HG03432 (cell line): ENCODE results near the gene LTC4S.

Experiments used
- ATAC-seq: cut with Tn5 transposase; IDR thresholded peaks from one replicate; pipeline ENCODE4 v1.9.1; 2021; ENCODE audit warnings: mild to moderate bottlenecking, moderate library complexity; ENCODE audit not compliant: unreplicated experiment

LTC4S gene

DNA sequence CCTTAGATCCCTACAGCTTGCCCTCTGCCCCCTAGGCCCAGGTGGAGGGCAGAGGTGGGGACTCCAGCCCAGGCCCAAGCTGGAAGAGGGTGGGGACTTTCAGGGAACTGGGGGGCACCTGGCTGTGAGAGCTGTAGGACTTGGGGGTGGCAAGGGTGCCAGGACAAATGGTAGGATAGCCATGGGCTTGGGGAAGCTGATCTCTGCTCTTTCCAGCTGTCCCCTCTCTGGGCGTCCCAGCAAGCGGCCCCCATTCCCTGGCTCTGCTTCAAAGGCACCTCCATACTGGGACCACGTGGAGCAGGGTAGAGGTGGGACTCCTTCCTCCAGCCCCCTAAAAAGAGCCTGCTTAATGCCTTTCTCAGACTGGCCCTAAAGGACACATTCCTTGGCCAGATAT, 385 bp downstream of the LTC4S start:
- ATAC-seq, result no peak

DNA sequence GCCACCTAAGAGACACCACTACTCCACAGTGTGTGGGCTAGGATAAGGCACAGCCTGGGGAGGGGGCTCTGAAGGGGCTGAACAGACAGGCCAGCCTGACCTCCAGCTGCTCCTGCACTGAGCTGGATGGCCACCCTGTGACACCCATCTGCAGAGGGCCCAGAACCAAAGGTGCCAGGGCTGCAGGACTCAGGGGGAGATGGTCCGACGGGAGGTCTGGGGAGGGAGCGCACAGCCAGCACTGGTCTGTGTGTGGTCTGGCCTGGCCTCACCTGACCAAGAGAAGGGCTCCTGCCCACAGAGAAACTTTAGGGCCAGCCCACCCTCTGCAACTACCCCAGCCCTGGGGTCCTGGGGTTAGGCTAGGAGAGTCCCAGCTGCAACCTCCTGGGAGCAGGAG, 789 bp downstream of the LTC4S start:
- ATAC-seq, result no peak

DNA sequence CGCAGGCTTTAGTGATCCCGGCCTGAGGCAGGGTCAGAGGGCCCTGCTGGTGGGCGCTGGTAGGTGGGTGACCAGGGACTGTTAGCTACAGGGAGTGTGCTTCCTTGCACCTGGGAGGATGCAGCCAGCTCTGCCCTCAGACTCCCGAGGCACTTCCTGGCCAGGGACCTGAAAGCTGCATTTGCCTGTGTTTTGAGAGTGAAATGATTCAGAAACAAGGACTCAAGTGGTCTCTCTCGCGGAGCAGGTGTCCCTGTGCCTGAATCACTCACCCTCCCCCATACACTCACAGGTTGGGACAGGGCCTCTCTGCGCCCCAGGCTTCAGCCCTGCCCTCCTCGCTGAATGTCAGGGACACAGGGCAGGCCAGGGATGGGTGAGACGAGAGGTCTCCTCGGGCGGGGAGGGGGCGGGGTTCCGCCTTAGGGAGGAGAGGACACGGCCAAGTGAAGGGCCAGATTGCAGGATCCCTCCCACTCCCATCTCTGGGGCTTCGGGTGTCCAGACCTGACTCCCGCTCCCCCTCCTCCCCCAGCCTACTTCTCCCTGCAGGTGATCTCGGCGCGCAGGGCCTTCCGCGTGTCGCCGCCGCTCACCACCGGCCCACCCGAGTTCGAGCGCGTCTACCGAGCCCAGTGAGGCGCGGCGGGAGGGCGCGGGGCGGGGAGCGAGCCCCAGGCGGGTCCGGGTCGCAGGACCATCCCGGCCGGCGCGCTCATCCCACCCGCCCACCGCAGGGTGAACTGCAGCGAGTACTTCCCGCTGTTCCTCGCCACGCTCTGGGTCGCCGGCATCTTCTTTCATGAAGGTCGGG, 1.5 kb downstream of the LTC4S start:
- no peak for ATAC-seq

DNA sequence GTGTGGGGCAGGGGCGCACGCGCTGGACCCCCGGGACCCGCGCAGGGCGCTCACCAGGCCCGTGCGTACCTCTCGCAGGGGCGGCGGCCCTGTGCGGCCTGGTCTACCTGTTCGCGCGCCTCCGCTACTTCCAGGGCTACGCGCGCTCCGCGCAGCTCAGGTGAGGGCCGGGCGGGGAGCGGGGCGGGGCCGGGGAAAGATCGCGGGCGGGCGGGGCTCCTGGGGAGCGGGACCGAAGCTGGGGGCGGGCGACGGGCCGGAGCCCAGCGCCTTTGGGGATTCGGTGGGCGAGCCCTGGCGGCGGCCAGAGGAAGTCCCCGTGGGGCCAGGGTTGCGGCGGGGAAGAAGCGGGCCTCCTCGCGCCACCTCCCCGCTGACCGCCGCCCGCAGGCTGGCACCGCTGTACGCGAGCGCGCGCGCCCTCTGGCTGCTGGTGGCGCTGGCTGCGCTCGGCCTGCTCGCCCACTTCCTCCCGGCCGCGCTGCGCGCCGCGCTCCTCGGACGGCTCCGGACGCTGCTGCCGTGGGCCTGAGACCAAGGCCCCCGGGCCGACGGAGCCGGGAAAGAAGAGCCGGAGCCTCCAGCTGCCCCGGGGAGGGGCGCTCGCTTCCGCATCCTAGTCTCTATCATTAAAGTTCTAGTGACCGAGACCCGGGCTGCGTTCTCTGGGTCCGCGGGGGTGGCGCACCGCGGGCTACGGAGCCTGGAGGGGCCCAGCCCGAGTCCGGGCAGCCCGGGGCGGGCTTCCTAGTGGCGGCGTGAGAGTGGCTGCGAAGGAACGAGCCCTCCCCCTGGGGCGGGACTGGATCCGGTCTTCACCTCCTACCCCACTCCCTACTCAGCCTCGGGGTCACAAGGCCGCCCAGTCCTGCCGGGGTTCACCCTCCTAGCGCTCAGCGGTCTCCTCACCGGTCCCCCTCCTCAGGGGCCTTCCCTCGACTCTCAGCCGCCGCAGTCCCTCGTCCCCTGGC, 2.4 kb downstream of the LTC4S start:
- peak; percentile 80 for ATAC-seq

DNA sequence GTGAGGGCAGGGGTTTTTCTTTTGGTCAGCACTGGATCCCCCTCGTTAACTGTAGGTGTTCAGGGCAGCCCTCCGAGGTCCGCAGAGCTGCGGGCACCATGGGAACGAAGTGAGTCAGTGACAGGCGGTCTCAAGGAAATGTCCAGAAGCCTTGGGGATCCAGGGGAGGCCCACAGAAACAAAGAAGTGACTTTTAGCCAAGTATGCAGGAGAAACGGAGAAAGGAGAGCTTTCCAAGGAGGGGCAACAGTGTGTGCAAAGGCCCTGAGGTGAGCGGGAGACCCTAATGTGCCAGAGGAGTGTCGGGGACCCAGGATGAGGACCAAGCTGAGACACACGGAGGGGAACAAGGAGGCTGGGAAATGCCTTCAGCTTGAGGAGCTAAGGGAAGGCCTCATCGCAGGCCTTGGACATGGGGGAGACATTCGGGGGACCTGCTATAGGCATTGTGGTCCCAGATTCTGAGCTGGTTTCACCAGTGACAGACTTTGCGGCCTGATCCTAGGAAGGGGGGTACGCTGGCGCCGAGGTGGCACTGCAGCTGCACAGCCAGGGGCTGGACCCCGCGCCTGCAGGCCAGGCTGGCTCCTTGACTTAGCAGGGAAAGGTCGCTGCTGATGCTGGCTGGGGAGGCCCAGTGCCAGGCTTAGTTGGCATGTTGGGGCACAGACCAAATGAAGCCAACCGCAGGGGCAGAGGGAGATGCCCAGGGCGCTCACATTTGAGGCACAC, 3.3 kb downstream of the LTC4S start:
- ATAC-seq, result no peak

DNA sequence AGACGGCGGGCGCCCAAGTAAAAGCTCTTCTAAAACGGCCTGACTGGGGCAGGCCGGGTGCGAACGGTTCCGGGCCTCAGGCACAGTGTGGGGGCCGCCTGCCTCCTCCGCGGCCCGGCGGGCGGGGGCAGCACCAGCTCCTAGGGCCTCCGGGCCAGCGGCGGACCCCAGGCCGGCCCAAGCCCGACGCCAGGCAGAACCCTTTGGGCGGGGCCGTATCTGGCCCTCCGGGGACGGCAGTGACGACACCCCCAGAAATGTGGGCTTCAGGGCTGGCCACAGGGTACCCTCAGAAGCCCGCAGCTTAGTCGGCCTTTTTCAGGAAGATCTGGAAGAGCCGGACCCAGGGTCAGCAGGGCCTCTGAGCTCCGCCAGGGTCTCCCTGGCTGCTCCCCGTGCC, 4.0 kb downstream of the LTC4S start:
- ATAC-seq, result no peak

DNA sequence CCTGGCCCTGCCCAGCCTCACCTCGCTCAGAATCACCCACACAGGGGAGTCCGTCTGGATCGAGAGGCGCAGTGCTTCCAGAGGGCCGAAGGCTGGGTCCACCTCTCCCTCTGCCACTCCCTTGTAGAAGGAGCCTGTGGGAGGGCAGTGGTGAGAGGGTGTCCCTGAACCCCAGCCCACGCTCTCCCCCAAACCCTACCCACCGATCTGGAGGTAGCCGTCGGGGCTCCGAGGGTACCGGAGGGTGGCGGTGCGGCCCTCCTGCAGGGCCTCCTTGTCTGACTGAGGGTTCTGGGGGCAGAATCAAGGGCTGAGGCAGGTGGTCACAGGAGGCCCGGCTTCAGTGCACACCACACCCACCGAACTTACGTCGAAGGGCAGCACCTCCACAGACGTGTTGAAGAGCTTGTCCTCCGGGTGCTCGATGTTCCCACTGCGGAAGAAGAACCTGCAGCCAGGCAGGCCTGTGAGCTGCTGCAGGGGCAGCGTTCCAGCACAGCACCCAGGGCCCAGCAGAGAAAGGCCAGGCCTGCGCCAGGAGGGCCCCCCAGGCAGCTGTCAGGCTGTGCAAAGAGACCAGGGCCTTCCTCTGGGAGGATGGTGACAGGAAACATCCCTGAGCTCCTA, 4.5 kb downstream of the LTC4S start:
- no peak for ATAC-seq

DNA sequence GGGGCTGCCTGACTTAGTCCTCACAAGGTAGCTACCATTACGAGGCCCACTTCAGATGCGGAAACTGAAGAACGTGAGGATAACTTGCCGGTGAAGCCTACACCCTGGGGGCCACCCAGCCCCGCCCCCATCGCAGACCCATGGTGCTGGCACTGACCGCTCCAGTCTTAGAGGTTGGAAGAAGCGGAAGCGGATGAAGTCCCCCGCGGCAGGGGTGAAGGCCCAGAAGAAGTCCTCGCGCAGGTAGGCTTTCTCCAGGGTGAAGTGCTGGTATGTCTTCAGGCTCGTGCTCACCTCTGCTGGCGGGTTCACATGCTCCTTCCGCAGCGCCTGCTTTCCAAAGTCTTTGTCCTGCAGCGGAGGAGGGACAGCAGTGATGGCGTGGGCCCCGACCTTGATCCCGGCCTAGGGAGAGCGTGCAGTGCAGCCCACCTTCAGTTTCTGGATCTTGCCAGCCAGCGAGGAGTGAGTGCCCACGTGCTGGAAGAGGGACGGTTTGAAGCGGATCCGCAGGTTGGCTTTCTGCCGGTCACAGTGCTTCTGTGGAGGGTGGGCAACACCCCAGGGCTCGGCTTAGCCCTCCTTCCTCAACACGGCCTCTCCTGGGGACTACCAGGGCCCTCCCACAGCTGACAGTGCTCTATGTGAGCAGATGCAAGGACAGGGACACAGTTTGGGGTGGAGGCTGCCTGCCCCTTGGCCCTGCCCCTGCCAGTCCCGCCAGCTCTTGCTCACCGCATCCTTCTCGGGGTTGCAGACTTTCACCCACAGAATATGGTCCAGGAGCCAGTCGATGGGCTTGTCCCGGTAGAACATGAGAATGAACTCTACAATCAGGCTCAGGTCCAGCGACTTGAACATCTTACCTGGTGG, 5.2 kb downstream of the LTC4S start:
- no peak for ATAC-seq

DNA sequence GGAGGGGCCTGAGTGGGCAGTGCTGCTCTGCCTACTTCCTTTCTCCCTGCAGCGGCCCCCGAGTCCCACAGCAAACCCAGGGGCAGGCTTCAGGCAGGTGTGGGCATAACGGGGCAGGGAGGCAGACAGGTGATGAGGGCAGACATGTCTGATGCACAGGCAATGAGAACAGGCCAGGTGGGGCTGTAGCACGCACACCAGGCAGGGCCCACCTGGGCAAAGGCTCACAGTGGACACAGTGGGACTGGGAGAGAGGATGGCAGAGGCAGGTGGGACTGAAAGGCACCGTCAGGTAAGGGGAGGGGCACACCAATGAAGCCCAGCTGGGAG, 5.8 kb downstream of the LTC4S start:
- ATAC-seq, result no peak

DNA sequence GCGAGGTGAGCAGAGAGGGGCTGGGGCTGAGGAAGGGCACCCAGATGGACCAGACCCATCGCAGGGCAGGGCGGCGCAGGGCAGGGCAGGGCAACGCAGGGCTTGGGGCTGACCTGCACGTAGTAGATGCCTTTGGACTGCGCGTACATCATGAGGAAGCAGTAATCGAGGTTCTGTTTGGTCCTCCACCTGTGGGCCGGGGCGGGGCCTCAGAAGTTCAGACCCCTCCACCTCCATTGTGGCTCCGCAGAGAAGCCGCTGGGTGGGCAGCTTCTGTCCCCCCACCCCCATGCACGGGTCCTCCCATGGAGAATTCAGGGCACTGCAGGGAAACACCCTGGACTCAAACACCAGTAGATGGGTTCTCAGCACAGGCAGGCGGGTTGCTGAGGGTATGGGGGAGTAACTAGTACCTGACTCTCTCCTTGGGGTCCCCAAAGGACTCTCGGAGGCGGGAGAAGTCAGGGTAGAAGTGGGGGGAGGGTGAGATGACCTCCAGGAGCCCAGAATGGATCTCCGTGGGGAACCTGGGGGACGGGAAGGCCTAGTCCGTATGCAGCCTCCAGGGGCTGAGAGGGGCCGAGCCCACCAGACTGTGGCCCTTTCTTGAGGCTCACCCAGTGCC, 6.4 kb downstream of the LTC4S start:
- ATAC-seq, result no peak

DNA sequence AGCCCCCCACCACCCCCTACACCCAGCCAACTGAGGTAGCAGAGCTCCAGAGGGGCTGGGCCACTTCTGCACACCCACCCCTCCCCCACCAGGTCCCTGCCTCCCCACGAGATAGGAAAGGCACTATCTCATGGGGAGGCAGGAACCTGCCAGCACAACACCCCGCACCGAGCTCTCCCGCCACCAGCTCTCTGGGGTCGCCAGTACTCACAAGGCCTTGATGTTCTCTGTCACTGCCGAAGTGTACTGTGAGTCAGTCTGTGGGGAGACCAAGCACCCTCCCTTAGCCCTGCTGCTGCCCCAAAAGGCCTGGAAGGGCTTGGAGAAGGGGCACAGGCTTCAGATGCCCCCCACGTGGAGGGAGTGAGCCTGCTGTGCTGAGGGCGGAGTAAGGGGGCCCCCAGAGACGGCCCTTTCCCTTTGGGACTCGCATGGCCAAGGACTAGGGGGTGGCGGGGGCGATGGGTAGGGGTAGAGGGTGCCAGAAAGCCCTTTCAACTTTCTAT, 7.0 kb downstream of the LTC4S start:
- ATAC-seq, result no peak

DNA sequence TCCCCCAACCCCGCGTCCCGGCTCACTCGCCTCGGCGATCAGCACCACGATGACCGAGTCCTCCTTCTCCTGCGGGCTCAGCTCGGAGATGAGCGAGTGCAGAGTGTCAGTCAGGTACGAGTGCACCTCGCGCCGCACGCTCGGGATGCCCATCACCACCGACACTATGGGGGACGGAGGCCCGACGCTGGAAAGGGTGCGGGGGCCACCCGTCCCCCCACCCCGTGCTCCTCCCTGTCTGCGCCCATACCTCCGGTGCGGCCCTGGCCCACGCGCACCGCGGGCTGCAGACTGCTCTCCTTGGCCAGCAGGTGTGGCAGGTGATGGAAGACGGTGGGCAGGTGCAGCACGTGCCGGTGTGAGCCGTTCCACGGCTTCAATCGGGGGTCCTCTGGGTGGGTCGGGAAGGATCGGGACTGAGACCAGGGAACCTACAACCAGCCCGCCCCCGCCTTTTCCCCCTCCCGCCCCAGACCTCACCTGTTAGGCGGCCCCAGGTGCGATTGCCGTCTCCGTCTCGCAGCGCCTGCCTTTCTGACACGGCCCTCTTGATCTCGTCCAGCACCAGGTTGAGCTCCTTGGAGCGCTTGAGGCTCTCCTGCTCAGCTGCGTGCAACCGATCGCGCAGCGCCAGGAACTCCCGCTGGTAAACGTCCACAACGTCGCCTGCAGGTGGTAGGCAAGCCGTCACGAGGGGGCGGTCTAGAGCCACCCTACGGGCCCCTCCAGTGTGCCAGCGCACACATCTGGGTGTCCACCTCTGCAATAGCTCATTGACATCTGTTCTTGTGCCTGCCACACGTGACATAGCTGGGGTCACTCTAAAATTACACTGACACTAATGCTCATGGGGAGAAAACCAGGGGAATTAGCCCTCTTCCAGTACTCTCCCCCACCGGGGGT, 7.8 kb downstream of the LTC4S start:
- peak; percentile 23 for ATAC-seq

DNA sequence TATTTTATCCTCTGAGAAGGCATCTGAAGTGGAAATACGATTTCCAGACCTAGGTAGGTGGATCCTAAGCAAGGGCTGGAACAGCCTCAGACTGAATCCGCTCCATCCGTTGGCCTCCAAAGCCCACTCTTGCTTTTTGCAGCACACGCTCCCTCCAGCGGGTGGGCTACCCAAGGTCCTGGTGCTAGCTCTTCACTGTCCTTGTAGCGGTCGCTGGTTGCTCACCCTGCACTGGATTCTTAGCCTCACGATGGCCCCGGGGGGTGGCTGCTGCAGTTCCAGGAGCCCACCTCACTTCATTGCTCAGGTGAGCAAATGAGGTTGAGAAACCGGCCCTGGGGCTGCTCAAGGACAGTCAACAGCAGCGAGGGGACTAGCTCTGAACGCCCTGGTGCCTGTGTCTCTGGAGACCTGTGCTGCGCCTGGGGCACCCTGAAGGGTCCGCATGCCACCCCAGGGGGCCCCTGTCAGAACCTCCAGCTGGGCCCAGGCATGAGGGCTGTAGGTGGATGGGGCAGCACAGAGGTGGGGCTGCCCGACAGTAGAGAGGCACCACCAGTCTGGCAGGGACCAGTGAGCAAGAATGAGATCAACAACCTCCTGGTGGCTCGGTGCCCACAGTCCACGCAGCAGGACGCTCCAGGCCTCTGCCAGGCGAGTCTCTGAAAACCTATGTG, 8.6 kb downstream of the LTC4S start:
- no peak for ATAC-seq

DNA sequence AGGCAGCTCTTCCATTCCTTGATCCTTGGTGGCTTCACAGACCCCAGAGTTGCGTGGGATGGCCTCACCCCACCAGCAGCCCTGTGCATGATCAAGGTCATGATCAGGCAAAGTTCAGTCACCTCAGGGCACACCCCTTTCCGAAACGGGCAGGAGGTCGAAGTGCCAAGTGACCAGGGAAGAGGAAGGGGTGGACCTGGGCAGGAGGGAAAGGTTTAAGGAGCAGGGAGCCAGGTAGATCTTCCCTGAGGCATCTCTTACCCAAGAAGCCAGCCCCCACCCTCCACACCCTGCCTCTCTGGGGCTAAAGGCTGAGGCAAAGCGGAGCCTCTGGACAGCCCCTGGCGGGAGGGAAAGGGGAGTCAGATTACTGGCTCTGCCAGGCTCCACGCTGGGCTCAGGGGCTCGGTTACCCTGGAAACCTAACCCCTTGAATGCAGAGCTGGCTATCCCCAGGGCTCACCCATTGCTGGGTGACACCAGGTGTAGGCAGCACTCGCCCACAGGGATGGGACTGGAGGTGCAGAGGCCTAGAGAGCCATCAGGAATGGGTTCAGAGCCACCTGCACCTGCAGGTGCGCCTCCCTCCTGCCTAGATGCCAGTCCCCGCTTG, 9.3 kb downstream of the LTC4S start:
- no peak for ATAC-seq

DNA sequence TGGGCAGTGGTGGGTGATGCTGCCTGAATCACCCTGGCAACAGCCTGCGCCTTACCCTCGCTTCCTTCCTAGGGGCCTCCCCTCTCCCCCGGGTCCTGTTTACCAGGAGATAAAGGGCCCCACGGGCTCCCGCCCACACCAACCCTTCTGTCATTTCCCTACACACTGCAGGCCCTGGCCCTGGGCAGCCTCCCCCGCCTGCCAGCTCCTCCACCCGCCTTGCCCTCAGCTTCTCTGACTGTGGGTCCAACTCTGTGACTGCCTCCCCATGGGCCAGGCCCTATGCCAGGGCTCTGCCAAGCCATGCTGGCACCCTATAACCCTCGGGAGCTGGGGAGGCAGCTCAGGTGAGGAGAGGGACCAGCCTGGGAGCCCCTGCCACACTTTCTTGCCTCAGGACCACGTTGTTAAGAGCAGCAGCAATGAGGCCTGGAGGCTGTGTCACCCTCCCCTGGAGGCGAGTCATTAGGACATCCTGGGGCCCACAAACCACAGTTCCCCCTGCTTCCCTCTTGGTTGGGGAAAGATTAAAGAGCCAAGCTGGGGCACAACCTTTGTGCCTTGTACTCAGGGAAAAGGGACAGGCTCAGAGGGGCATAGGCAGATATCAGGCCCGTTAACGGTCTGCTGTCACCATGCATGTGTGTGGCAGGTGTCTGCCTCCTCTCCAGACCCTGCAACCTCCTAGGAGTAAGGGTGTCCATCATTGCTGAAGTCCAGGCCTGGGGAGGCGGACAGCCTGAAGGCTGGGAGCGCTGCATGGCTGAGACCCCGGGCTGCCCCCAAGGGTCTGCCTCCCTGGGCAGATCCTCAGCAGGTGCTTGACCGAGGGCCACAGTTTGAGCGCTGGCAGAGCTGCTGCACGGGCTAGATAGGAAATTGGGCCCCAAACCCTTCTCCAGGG, 10.1 kb downstream of the LTC4S start:
- no peak for ATAC-seq

DNA sequence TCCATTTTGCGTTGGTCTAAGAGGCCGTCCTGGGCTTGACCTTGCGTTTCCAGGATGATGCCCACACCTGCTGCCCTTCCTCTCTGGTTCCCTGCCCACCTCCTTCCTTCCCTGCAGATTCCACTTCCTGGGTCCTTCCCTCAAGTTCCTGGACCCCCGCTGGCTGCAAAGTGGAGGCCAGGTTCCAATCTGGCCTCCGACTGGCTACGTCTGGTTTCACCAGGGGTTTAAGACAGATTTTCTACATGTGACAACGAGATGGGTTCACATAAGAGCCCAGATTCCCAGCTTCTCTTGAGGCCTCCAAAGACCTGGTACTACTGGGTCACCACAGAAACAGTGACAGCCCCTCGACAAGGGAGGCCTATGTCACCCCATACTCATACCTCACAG, 10.8 kb downstream of the LTC4S start:
- no peak for ATAC-seq
